ENCODE data around the gene RNF181.

The RNF181 gene

GRCh38 chr2:85599468-85600234, 4.1 kb downstream of the RNF181 start:
- TF ChIP-seq ZFP3 (CRISPR knock-in tag; IDR thresholded peaks at IDR 0.05), result no peak
- no peak for ATAC-seq

GRCh38 chr2:85600235-85600575, 4.7 kb downstream of the RNF181 start:
- TF ChIP-seq ARNTL (CRISPR knock-in tag; IDR thresholded peaks at IDR 0.05; ENCODE audit: borderline replicate concordance, low read depth) (no peak), TSHZ2 (CRISPR knock-in tag; IDR thresholded peaks at IDR 0.05) (no peak), PATZ1 (CRISPR knock-in tag; IDR thresholded peaks at IDR 0.05; ENCODE audit: borderline replicate concordance) (no peak), ZNF8 (CRISPR knock-in tag; IDR thresholded peaks at IDR 0.05) (no peak), SNAI2 (CRISPR knock-in tag; IDR thresholded peaks at IDR 0.05) (no peak), ISL1 (CRISPR knock-in tag; IDR thresholded peaks at IDR 0.05) (no peak), TCF4 (CRISPR knock-in tag; IDR thresholded peaks at IDR 0.05; ENCODE audit: borderline replicate concordance) (no peak), ZNF565 (CRISPR knock-in tag; conservative IDR thresholded peaks at IDR 0.05; ENCODE audit: low read depth) (no peak), ZFP30 (CRISPR knock-in tag; IDR thresholded peaks at IDR 0.05) (no peak), ZFP3 (CRISPR knock-in tag; IDR thresholded peaks at IDR 0.05) (no peak), ZC3H10 (CRISPR knock-in tag; IDR thresholded peaks at IDR 0.05) (no peak), CSRNP3 (CRISPR knock-in tag; IDR thresholded peaks at IDR 0.05) (no peak), OSR1 (CRISPR knock-in tag; IDR thresholded peaks at IDR 0.05) (no peak), TOX (CRISPR knock-in tag; IDR thresholded peaks at IDR 0.05; ENCODE audit: borderline replicate concordance) (no peak)
- ATAC-seq, result no peak

GRCh38 chr2:85600951-85601770, 5.6 kb downstream of the RNF181 start:
- ATAC-seq, result no peak
- TF ChIP-seq TOX (CRISPR knock-in tag; IDR thresholded peaks at IDR 0.05; ENCODE audit: borderline replicate concordance) (no peak), GLIS3 (CRISPR knock-in tag; IDR thresholded peaks at IDR 0.05) (no peak), OSR1 (CRISPR knock-in tag; IDR thresholded peaks at IDR 0.05) (no peak), ZC3H10 (CRISPR knock-in tag; IDR thresholded peaks at IDR 0.05) (no peak), CSDC2 (CRISPR knock-in tag; IDR thresholded peaks at IDR 0.05) (no peak), PPARA (CRISPR knock-in tag; IDR thresholded peaks at IDR 0.05; ENCODE audit: borderline replicate concordance) (no peak), ESRRG (CRISPR knock-in tag; IDR thresholded peaks at IDR 0.05) (no peak), PATZ1 (CRISPR knock-in tag; IDR thresholded peaks at IDR 0.05; ENCODE audit: borderline replicate concordance) (no peak), CREB5 (CRISPR knock-in tag; IDR thresholded peaks at IDR 0.05; ENCODE audit: low read depth) (no peak), ZNF8 (CRISPR knock-in tag; IDR thresholded peaks at IDR 0.05) (no peak), ZNF70 (CRISPR knock-in tag; IDR thresholded peaks at IDR 0.05) (no peak), RARB (CRISPR knock-in tag; IDR thresholded peaks at IDR 0.05) (no peak), TCF4 (CRISPR knock-in tag; IDR thresholded peaks at IDR 0.05; ENCODE audit: borderline replicate concordance) (no peak), ZFP30 (CRISPR knock-in tag; IDR thresholded peaks at IDR 0.05) (no peak)

All from SK-N-SH treated with all-trans-retinoic acid at 6 μM for 48 hours (cell line).